ENCODE data around the gene DEFB114. TPM values are rescaled to one million over a fixed set of nuclear protein-coding genes. Genes with fewer than 3 reads are reported as not detected.
"Not testable (repeated sequence)": the region's sequence is repeated elsewhere in the genome, so short reads cannot be mapped to it uniquely, and the experiment has no call there.

Gene DEFB114
- total RNA-seq (2014; rRNA removed): not detected in 2 replicates
- not detected for polyA plus RNA-seq (2012)

GRCh38 chr6:49964064-49964463 is at the start of gene DEFB114:
DEFB114 (minus strand) TSS chr6:49964164; CDS start chr6:49964105, 59 bp downstream.
- no peak for DNase-seq (ENCODE audit: low read depth)

GRCh38 chr6:50007819-50008218 is 43.9 kb upstream of the DEFB114 start:
- peak; percentile 77 for DNase-seq (ENCODE audit: low read depth)

GRCh38 chr6:50003139-50003538 is 39.2 kb upstream of the DEFB114 start:
- DNase-seq (ENCODE audit: low read depth): no peak

- DNase-seq (ENCODE audit: low read depth): no peak
These were observed 31.3 kb upstream of the DEFB114 start for GRCh38 chr6:49995278-49995677.

GRCh38 chr6:49988900-49989299 is 24.9 kb upstream of the DEFB114 start:
- no peak for DNase-seq (ENCODE audit: low read depth)

- no peak for DNase-seq (ENCODE audit: low read depth)
These were observed 23.8 kb upstream of the DEFB114 start for GRCh38 chr6:49987749-49988148.

GRCh38 chr6:49986551-49986950 is 22.6 kb upstream of the DEFB114 start:
- no peak for DNase-seq (ENCODE audit: low read depth)

- DNase-seq (ENCODE audit: low read depth): no peak
These were observed 18.1 kb upstream of the DEFB114 start for GRCh38 chr6:49982046-49982445.

- DNase-seq (ENCODE audit: low read depth): peak; percentile 69
These were observed 16.9 kb upstream of the DEFB114 start for GRCh38 chr6:49980898-49981297.

GRCh38 chr6:49979584-49979983 is 15.6 kb upstream of the DEFB114 start:
- DNase-seq (ENCODE audit: low read depth): peak; percentile 26

GRCh38 chr6:49978332-49979226 is 14.6 kb upstream of the DEFB114 start:
- DNase-seq (ENCODE audit: low read depth): peak; percentile 6

GRCh38 chr6:49969605-49970004 is 5.6 kb upstream of the DEFB114 start, which contains the start of gene DEFB113:
DEFB113 (minus strand) TSS chr6:49969625; CDS start chr6:49969625, 0 bp downstream.
- DNase-seq (ENCODE audit: low read depth): no peak

GRCh38 chr6:49966823-49967222 is 2.9 kb upstream of the DEFB114 start:
- DNase-seq (ENCODE audit: low read depth): no peak

GRCh38 chr6:49966334-49966733 is 2.4 kb upstream of the DEFB114 start:
- no peak for DNase-seq (ENCODE audit: low read depth)

- no peak for DNase-seq (ENCODE audit: low read depth)
These were observed 5.8 kb downstream of the DEFB114 start for GRCh38 chr6:49958180-49958579.

GRCh38 chr6:49955847-49956246 is 8.1 kb downstream of the DEFB114 start:
- no peak for DNase-seq (ENCODE audit: low read depth)

GRCh38 chr6:49951926-49952325 is 12.0 kb downstream of the DEFB114 start:
- no peak for DNase-seq (ENCODE audit: low read depth)

GRCh38 chr6:49950415-49950751 is 13.6 kb downstream of the DEFB114 start:
- no peak for DNase-seq (ENCODE audit: low read depth)

GRCh38 chr6:49949062-49949461 is 14.9 kb downstream of the DEFB114 start:
- no peak for DNase-seq (ENCODE audit: low read depth)

- no peak for DNase-seq (ENCODE audit: low read depth)
These were observed 17.1 kb downstream of the DEFB114 start for GRCh38 chr6:49946835-49947234.

- DNase-seq (ENCODE audit: low read depth): not testable (repeated sequence)
These were observed 19.9 kb downstream of the DEFB114 start for GRCh38 chr6:49944068-49944467.

GRCh38 chr6:49939993-49940498 is 23.9 kb downstream of the DEFB114 start:
- no peak for DNase-seq (ENCODE audit: low read depth)

GRCh38 chr6:49937811-49938210 is 26.2 kb downstream of the DEFB114 start:
- DNase-seq (ENCODE audit: low read depth): no peak

All from LHCN-M2 (cell line).